GM12891 (cell line): Measurements from ENCODE around the gene LMF2.

Source experiments
- POLR2A ChIP-seq: IDR thresholded peaks from 2 replicates; pipeline ENCODE4 v1.6.1; 2011; ENCODE audit warnings: low read depth, low read length, control low read depth
- POLR2AphosphoS5 ChIP-seq: IDR thresholded peaks from 2 replicates; pipeline ENCODE4 v1.6.1; 2011; ENCODE audit warnings: low read depth, low read length, control low read depth
- SPI1 ChIP-seq: IDR thresholded peaks from 2 replicates; pipeline ENCODE4 v1.6.1; 2011; ENCODE audit warnings: low read depth, low read length, control low read depth
- TAF1 ChIP-seq: IDR thresholded peaks from 2 replicates; pipeline ENCODE4 v1.6.1; 2011; ENCODE audit warnings: low read depth, low read length, control low read depth

DNA sequence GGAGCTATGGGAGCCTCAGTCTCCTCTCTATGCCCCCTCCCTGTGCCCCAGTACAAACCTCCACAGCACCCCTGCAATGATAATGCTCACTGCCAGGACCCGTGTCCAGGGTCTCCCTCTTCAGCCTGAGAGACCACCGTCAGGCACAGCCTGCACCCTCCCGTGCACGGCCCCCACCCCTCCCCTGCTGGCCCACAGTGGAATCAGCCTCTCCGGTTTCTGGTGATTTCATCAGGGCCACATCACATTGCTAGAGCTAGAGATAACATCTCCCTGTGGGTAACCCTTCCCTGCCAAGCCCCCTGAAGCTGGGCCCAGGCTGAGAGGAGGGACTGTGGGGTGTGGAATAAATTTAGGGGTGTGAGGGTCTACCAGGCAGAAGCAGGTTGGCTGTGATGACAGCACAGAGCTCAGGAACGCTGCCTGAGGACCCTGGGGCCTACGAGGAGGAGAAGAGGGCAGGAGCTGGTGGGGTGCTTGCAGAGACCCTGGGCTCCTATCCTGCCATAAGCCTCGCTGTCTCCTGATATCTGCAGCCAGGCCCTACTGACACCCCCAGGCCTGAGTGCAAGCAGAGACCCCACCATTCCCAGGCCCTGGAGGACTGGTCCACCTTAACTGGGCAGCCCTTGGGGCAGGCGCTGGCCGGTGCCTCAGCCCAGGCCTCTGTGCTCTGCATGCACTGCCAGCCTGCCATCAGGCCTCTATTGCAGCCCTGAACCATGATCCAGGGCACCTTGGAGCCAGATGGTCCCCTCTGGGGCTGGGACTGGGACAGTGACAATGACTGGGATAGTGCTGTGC lies 38.2 kb upstream of the LMF2 start, which contains the start of gene KLHDC7B:
- TF ChIP-seq POLR2AphosphoS5 (no peak), SPI1 (no peak), POLR2A (no peak), TAF1 (no peak)
